A673 (cell line): ENCODE data around the gene ECSCR.

ENCODE experiments used
- EZH2 ChIP-seq: fragments of 200-600 bp; sonication (generic); IDR thresholded peaks from 2 replicates; pipeline ENCODE4 v1.6.1; 2017; ENCODE audit warnings: borderline replicate concordance, low read depth, mild to moderate bottlenecking, mixed read lengths, antibody characterized with exemption, low read length; ENCODE audit not compliant: poor library complexity, severe bottlenecking
- TF ChIP-seq, protein P1 (sequence below): fragments of 300-800, 200-600 bp; sonication (generic); conservative IDR thresholded peaks from 2 replicates; pipeline ENCODE4 v1.5.1; 2017; ENCODE audit warnings: low read depth, mild to moderate bottlenecking, antibody characterized with exemption, low read length, moderate library complexity, mixed read lengths

DNA sequence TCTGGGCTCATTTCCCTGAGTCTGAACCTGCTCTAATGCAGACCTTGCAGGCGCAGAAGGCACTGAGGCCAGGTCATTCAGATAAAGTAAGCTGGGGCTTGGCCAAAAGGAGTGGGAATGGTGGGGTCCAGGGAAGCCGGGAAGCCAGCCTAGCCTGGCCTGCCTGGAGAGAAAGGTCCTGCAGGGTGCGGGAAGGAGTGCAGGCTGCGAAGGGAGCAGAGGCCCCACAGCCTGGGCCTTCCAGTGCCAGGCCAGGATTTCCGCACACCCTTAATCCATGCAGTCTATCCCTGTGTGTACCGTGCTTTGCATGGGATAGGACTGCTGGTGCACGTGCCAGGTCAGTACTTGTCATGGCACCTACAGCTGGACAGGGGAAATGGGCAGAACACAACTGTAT is 23.7 kb upstream of the ECSCR start:
- no peak for TF ChIP-seq EZH2
- TF ChIP-seq, protein P1, sequence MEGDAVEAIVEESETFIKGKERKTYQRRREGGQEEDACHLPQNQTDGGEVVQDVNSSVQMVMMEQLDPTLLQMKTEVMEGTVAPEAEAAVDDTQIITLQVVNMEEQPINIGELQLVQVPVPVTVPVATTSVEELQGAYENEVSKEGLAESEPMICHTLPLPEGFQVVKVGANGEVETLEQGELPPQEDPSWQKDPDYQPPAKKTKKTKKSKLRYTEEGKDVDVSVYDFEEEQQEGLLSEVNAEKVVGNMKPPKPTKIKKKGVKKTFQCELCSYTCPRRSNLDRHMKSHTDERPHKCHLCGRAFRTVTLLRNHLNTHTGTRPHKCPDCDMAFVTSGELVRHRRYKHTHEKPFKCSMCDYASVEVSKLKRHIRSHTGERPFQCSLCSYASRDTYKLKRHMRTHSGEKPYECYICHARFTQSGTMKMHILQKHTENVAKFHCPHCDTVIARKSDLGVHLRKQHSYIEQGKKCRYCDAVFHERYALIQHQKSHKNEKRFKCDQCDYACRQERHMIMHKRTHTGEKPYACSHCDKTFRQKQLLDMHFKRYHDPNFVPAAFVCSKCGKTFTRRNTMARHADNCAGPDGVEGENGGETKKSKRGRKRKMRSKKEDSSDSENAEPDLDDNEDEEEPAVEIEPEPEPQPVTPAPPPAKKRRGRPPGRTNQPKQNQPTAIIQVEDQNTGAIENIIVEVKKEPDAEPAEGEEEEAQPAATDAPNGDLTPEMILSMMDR = no peak
